ENCODE data around the gene CNTNAP2. TPM values are rescaled to one million over a fixed set of nuclear protein-coding genes. Genes with fewer than 3 reads are reported as not detected.

The CNTNAP2 gene
- total and polyA plus RNA-seq, 4 donors: 0.14 to 2.3 (median 1.1) TPM

GRCh38 chr7:147412782-147413556, 1296.4 kb downstream of the CNTNAP2 start:
- Histone ChIP-seq H3K27ac (ENCODE audit: low read depth in 1 of 2, low read length in 2 of 2) (no peak overlapping the region), H3K36me3 (ENCODE audit: control insufficient read depth in 4 of 4, insufficient read depth in 3 of 4, low read depth in 1 of 4, low read length in 3 of 4) (no peaks in the 10 kb centered on the region), H3K4me1 (ENCODE audit: control insufficient read depth in 4 of 4, insufficient read depth in 4 of 4, low read length in 3 of 4) (no peaks in the 10 kb centered on the region), H3K9me3 (ENCODE audit: control insufficient read depth in 4 of 4, low read length in 3 of 4) (no peaks in the 10 kb centered on the region), H3K27me3 (ENCODE audit: control insufficient read depth in 4 of 4, insufficient read depth in 4 of 4, low read length in 3 of 4) (no peaks in the 10 kb centered on the region), H3K9ac (ENCODE audit: low read depth in 1 of 2, low read length in 2 of 2) (no peak overlapping the region), H3K4me3 (ENCODE audit: low read depth in 1 of 3, low read length in 3 of 3) (no peak overlapping the region)
- no peak for DNase-seq (ENCODE audit: low spot score)
- TF ChIP-seq GABPA (IDR thresholded peaks at IDR 0.05 in 1 of 2, conservative IDR thresholded peaks at IDR 0.05 in 1 of 2) (no peak), JUND (IDR thresholded peaks at IDR 0.05) (no peak), NR2F2 (IDR thresholded peaks at IDR 0.05) (no peak), YY1 (IDR thresholded peaks at IDR 0.05) (no peak), ZBTB33 (IDR thresholded peaks at IDR 0.05) (no peak)
- 54% methylated on average over 8 of the region's 8 CpGs for whole genome bisulfite sequencing

GRCh38 chr7:147413557-147413870, 1296.9 kb downstream of the CNTNAP2 start:
- Histone ChIP-seq H3K36me3 (ENCODE audit: control insufficient read depth in 4 of 4, insufficient read depth in 3 of 4, low read depth in 1 of 4, low read length in 3 of 4) (no peaks in the 10 kb centered on the region), H3K9ac (ENCODE audit: low read depth in 1 of 2, low read length in 2 of 2) (no peak overlapping the region), H3K4me3 (ENCODE audit: low read depth in 1 of 3, low read length in 3 of 3) (no peak overlapping the region), H3K9me3 (ENCODE audit: control insufficient read depth in 4 of 4, low read length in 3 of 4) (no peaks in the 10 kb centered on the region), H3K27me3 (ENCODE audit: control insufficient read depth in 4 of 4, insufficient read depth in 4 of 4, low read length in 3 of 4) (no peaks in the 10 kb centered on the region), H3K27ac (ENCODE audit: low read depth in 1 of 2, low read length in 2 of 2) (no peak overlapping the region), H3K4me1 (ENCODE audit: control insufficient read depth in 4 of 4, insufficient read depth in 4 of 4, low read length in 3 of 4) (no peaks in the 10 kb centered on the region)
- no peak for DNase-seq (ENCODE audit: low spot score)
- TF ChIP-seq EGR1 (IDR thresholded peaks at IDR 0.05; ENCODE audit: low read depth in 2 of 2) (no peak), HNF4G (IDR thresholded peaks at IDR 0.05) (no peak), FOXA1 (IDR thresholded peaks at IDR 0.05) (no peak), ZBTB33 (IDR thresholded peaks at IDR 0.05) (no peak)
- TF ChIP-seq, protein P1, sequence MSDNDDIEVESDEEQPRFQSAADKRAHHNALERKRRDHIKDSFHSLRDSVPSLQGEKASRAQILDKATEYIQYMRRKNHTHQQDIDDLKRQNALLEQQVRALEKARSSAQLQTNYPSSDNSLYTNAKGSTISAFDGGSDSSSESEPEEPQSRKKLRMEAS (IDR thresholded peaks at IDR 0.05): no peak

GRCh38 chr7:147415991-147416390, 1299.4 kb downstream of the CNTNAP2 start:
- H3K4me1 ChIP-seq (ENCODE audit: control insufficient read depth in 4 of 4, insufficient read depth in 4 of 4, low read length in 3 of 4): no peaks in the 10 kb centered on the region
- no peaks in the 10 kb centered on the region for H3K27me3 ChIP-seq (ENCODE audit: control insufficient read depth in 4 of 4, insufficient read depth in 4 of 4, low read length in 3 of 4)
- TF ChIP-seq, protein P1 (IDR thresholded peaks at IDR 0.05): no peak
- no peak for TF ChIP-seq ATF3 (IDR thresholded peaks at IDR 0.05)
- TF ChIP-seq JUND (IDR thresholded peaks at IDR 0.05): no peak
- no peak overlapping the region for H3K27ac ChIP-seq (ENCODE audit: low read depth in 1 of 2, low read length in 2 of 2)
- no peak overlapping the region for H3K4me3 ChIP-seq (ENCODE audit: low read depth in 1 of 3, low read length in 3 of 3)
- H3K9me3 ChIP-seq (ENCODE audit: control insufficient read depth in 4 of 4, low read length in 3 of 4): no peaks in the 10 kb centered on the region
- no peaks in the 10 kb centered on the region for H3K36me3 ChIP-seq (ENCODE audit: control insufficient read depth in 4 of 4, insufficient read depth in 3 of 4, low read depth in 1 of 4, low read length in 3 of 4)
- DNase-seq (ENCODE audit: low spot score): no peak
- H3K9ac ChIP-seq (ENCODE audit: low read depth in 1 of 2, low read length in 2 of 2): no peak overlapping the region
- WGBS: 93% methylated on average over 1 of the region's 1 CpG
